GM21737 (cell line): ENCODE measurements around the gene SOHLH2.

Experiments
- ATAC-seq: cut with Tn5 transposase; IDR thresholded peaks from one replicate; pipeline ENCODE4 v1.9.1; 2021; ENCODE audit warnings: mild to moderate bottlenecking, moderate library complexity; ENCODE audit not compliant: unreplicated experiment

SOHLH2 gene

GRCh38 chr13:36214163-36214921 is at the start of gene SOHLH2:
SOHLH2 (minus strand) TSS chr13:36214556; CDS start chr13:36214526, 30 bp downstream.
- no peak for ATAC-seq

GRCh38 chr13:36261976-36262375 is 47.6 kb upstream of the SOHLH2 start:
- ATAC-seq, result no peak

- no peak for ATAC-seq
Observed at GRCh38 chr13:36261011-36261410, 46.7 kb upstream of the SOHLH2 start.

- ATAC-seq, result no peak
Observed at GRCh38 chr13:36259361-36260137, 45.2 kb upstream of the SOHLH2 start.

- no peak for ATAC-seq
Observed at GRCh38 chr13:36258831-36259230, 44.5 kb upstream of the SOHLH2 start.

GRCh38 chr13:36251526-36251925 is 37.2 kb upstream of the SOHLH2 start:
- ATAC-seq, result no peak

GRCh38 chr13:36251017-36251416 is 36.7 kb upstream of the SOHLH2 start:
- no peak for ATAC-seq

GRCh38 chr13:36248700-36249099 is 34.3 kb upstream of the SOHLH2 start:
- no peak for ATAC-seq

- ATAC-seq, result no peak
Observed at GRCh38 chr13:36244990-36245389, 30.6 kb upstream of the SOHLH2 start.

- ATAC-seq, result no peak
Observed at GRCh38 chr13:36244073-36244472, 29.7 kb upstream of the SOHLH2 start.

- no peak for ATAC-seq
Observed at GRCh38 chr13:36242761-36243160, 28.4 kb upstream of the SOHLH2 start.

- no peak for ATAC-seq
Observed at GRCh38 chr13:36231236-36231635, 16.9 kb upstream of the SOHLH2 start.

GRCh38 chr13:36224730-36225129 is 10.4 kb upstream of the SOHLH2 start:
- no peak for ATAC-seq

- ATAC-seq, result no peak
Observed at GRCh38 chr13:36219883-36220282, 5.5 kb upstream of the SOHLH2 start.

GRCh38 chr13:36217456-36217855 is 3.1 kb upstream of the SOHLH2 start:
- ATAC-seq, result no peak

- no peak for ATAC-seq
Observed at GRCh38 chr13:36212789-36213188, 1.6 kb downstream of the SOHLH2 start.

GRCh38 chr13:36211567-36211966 is 2.8 kb downstream of the SOHLH2 start:
- no peak for ATAC-seq

GRCh38 chr13:36210738-36211137 is 3.6 kb downstream of the SOHLH2 start:
- ATAC-seq, result no peak

GRCh38 chr13:36207672-36208071 is 6.7 kb downstream of the SOHLH2 start:
- no peak for ATAC-seq

GRCh38 chr13:36193151-36193855 is 21.1 kb downstream of the SOHLH2 start:
- no peak for ATAC-seq

GRCh38 chr13:36192166-36192565 is 22.2 kb downstream of the SOHLH2 start:
- no peak for ATAC-seq

- no peak for ATAC-seq
Observed at GRCh38 chr13:36190771-36191170, 23.6 kb downstream of the SOHLH2 start.
